Gastroesophageal sphincter (tissue), 4 donors: ENCODE measurements around the gene ARHGAP26. TPM values are rescaled to one million over a fixed set of nuclear protein-coding genes. Genes with fewer than 3 reads are reported as not detected.

ENCODE experiments used
- ATAC-seq: fragments of 150-250 bp; one replicate; pipeline ENCODE4 v1.9.1; 2016; ENCODE audit warnings: mild to moderate bottlenecking, moderate library complexity
- H3K27ac ChIP-seq, 4 donors: fragments of 200-600 bp; sonication (generic) in 3 of 4; 1 replicate in 3 of 4; 2 replicates in 1 of 4; pipeline ENCODE4 v1.5.1; 2016 to 2019
- H3K27me3 ChIP-seq: fragments of 200-600 bp; sonication (generic); one replicate; pipeline ENCODE4 v1.5.1; 2019
- H3K36me3 ChIP-seq, 2 donors: fragments of 200-600 bp; sonication (generic); one replicate each; pipeline ENCODE4 v1.5.1; 2019; ENCODE audit warnings: control low read depth in 1 of 2
- H3K4me1 ChIP-seq, 3 donors: fragments of 200-600 bp; sonication (generic); 1 replicate in 2 of 3; 2 replicates in 1 of 3; pipeline ENCODE4 v1.5.1; 2016 to 2019; ENCODE audit warnings: control low read depth in 2 of 3
- H3K4me3 ChIP-seq, 2 donors: fragments of 200-600 bp; sonication (generic); one replicate each; pipeline ENCODE4 v1.5.1; 2019; ENCODE audit warnings: mild to moderate bottlenecking in 1 of 2, moderate library complexity in 1 of 2
- H3K9me3 ChIP-seq, 3 donors: fragments of 200-600 bp; sonication (generic); one replicate each; pipeline ENCODE4 v1.5.1; 2017 to 2019; ENCODE audit warnings: control low read depth in 2 of 3
- CTCF ChIP-seq, 4 experiments: fragments of 200-600 bp in 2 of 4; fragments of 450-650 bp in 2 of 4; sonication (generic) in 1 of 4; IDR thresholded peaks; one replicate each; pipeline ENCODE4 v1.5.1; 2017 to 2019; ENCODE audit warnings: antibody characterized with exemption in 4 of 4, mild to moderate bottlenecking in 2 of 4, moderate library complexity in 2 of 4
- EP300 ChIP-seq: sonication (generic); formaldehyde crosslinking; IDR thresholded peaks from one replicate; pipeline ENCODE4 v1.6.1; 2017; ENCODE audit warnings: antibody characterized with exemption, mild to moderate bottlenecking
- POLR2A ChIP-seq, 2 donors: fragments of 450-650 bp; IDR thresholded peaks; one replicate each; pipeline ENCODE4 v1.6.1; 2017; ENCODE audit warnings: antibody characterized with exemption in 2 of 2, mild to moderate bottlenecking in 2 of 2, moderate library complexity in 1 of 2
- POLR2AphosphoS5 ChIP-seq: sonication (generic); formaldehyde crosslinking; IDR thresholded peaks from one replicate; pipeline ENCODE4 v1.6.1; 2017; ENCODE audit warnings: antibody characterized with exemption
- WGBS, 2 donors: methylation state at CpG; one replicate each; pipeline ENCODE4 v1.1.5; 2018; ENCODE audit warnings: low coverage in 1 of 2; 5-methylcytosine and 5-hydroxymethylcytosine counted together
- total RNA-seq, 4 donors: library from RNA; depleted of rRNA; stranded (reverse); fragments of >200 nt; gene quantifications; one replicate each; pipeline ENCODE4 v1.1.0, GENCODE V29; 2016

ARHGAP26 gene
- total RNA-seq, 4 donors from 2014 or later, result 15.2 to 41.7 (median 31.7) TPM

GRCh38 chr5:142938266-142938880, 168.2 kb downstream of the ARHGAP26 start:
- TF ChIP-seq POLR2AphosphoS5 (no peak), CTCF (IDR thresholded peaks at IDR 0.05) (no peak), EP300 (no peak), POLR2A (IDR thresholded peaks at IDR 0.05) (no peak)
- 47 to 62% methylated on average over 4 of the region's 4 CpGs for WGBS, 2 donors
- no peak for ATAC-seq
- Histone ChIP-seq H3K36me3 (no peaks in the 10 kb centered on the region), H3K4me3 (no peak overlapping the region), H3K27ac (no peak overlapping the region), H3K4me1 (peaks cover 0 to 34% (median 4%) of the 10 kb centered on the region in 3 donors), H3K9me3 (no peaks in the 10 kb centered on the region), H3K27me3 (no peaks in the 10 kb centered on the region)

GRCh38 chr5:142939006-142939405, 168.8 kb downstream of the ARHGAP26 start:
- ATAC-seq, result no peak
- Histone ChIP-seq H3K9me3 (no peaks in the 10 kb centered on the region), H3K27ac (no peak overlapping the region), H3K4me3 (no peak overlapping the region), H3K36me3 (no peaks in the 10 kb centered on the region), H3K27me3 (no peaks in the 10 kb centered on the region), H3K4me1 (peaks cover 0 to 37% (median 4%) of the 10 kb centered on the region in 3 donors)
- WGBS, 2 donors, result 72 to 86% methylated on average over 2 to 3 of the region's 3 CpGs
- TF ChIP-seq POLR2A (IDR thresholded peaks at IDR 0.05) (no peak), EP300 (no peak)

- WGBS, 2 donors, result 80 to 86% methylated on average over 4 of the region's 4 CpGs
- Histone ChIP-seq H3K9me3 (no peaks in the 10 kb centered on the region), H3K4me3 (no peak overlapping the region), H3K27me3 (no peaks in the 10 kb centered on the region), H3K36me3 (no peaks in the 10 kb centered on the region), H3K27ac (no peak overlapping the region), H3K4me1 (peaks cover 0 to 38% (median 4%) of the 10 kb centered on the region in 3 donors)
- TF ChIP-seq POLR2A (IDR thresholded peaks at IDR 0.05) (no peak), POLR2AphosphoS5 (no peak), EP300 (no peak), CTCF (IDR thresholded peaks at IDR 0.05) (no peak)
- no peak for ATAC-seq
These were observed 169.7 kb downstream of the ARHGAP26 start for GRCh38 chr5:142939884-142940283.

- ATAC-seq, result no peak
- Histone ChIP-seq H3K9me3 (no peaks in the 10 kb centered on the region), H3K27ac (no peak overlapping the region), H3K27me3 (no peaks in the 10 kb centered on the region), H3K36me3 (no peaks in the 10 kb centered on the region), H3K4me3 (no peak overlapping the region), H3K4me1 (peaks cover 0 to 30% (median 4%) of the 10 kb centered on the region in 3 donors)
- 82 to 100% methylated on average over 1 to 2 of the region's 2 CpGs for WGBS, 2 donors
- TF ChIP-seq EP300 (no peak), POLR2AphosphoS5 (no peak), POLR2A (IDR thresholded peaks at IDR 0.05) (no peak), CTCF (IDR thresholded peaks at IDR 0.05) (no peak)
These were observed 171.1 kb downstream of the ARHGAP26 start for GRCh38 chr5:142941245-142941644.

GRCh38 chr5:142942901-142943300, 172.7 kb downstream of the ARHGAP26 start:
- ATAC-seq, result no peak
- no peak for TF ChIP-seq POLR2A (IDR thresholded peaks at IDR 0.05)
- no peak for TF ChIP-seq CTCF (IDR thresholded peaks at IDR 0.05)
- TF ChIP-seq EP300, result no peak
- no peak for TF ChIP-seq POLR2AphosphoS5
- Histone ChIP-seq H3K4me3 (no peak overlapping the region), H3K4me1 (peaks cover 0 to 35% (median 4%) of the 10 kb centered on the region in 3 donors), H3K9me3 (no peaks in the 10 kb centered on the region), H3K36me3 (no peaks in the 10 kb centered on the region), H3K27me3 (no peaks in the 10 kb centered on the region), H3K27ac (no peak overlapping the region)
- 94 to 97% methylated on average over 3 to 4 of the region's 4 CpGs for WGBS, 2 donors
